Dedifferentiated amniotic fluid mesenchymal stem cell (primary cell): ENCODE data around the gene FEM1B.

Source experiments
- DNase-seq: peaks from one replicate; pipeline ENCODE4 v3.0.0-alpha.2; 2016; ENCODE audit errors: extremely low spot score

FEM1B gene

GRCh38 chr15:68307131-68307928, 29.8 kb downstream of the FEM1B start:
- no peak for DNase-seq

GRCh38 chr15:68309024-68309423, 31.5 kb downstream of the FEM1B start:
- no peak for DNase-seq

GRCh38 chr15:68310178-68310803, 32.7 kb downstream of the FEM1B start:
- DNase-seq, result no peak

- no peak for DNase-seq
Observed at GRCh38 chr15:68310804-68311463, 33.4 kb downstream of the FEM1B start.

GRCh38 chr15:68311464-68311835, 33.9 kb downstream of the FEM1B start:
- no peak for DNase-seq

- no peak for DNase-seq
Observed at GRCh38 chr15:68311859-68312557, 34.5 kb downstream of the FEM1B start.

- DNase-seq, result no peak
Observed at GRCh38 chr15:68312701-68313204, 35.2 kb downstream of the FEM1B start.

- DNase-seq, result no peak
Observed at GRCh38 chr15:68313501-68314410, 36.2 kb downstream of the FEM1B start.

- no peak for DNase-seq
Observed at GRCh38 chr15:68314563-68314962, 37.0 kb downstream of the FEM1B start.

- DNase-seq, result no peak
Observed at GRCh38 chr15:68315035-68315434, 37.5 kb downstream of the FEM1B start.

- DNase-seq, result no peak
Observed at GRCh38 chr15:68315495-68316031, 38.0 kb downstream of the FEM1B start.

GRCh38 chr15:68316061-68316804, 38.7 kb downstream of the FEM1B start:
- no peak for DNase-seq

- DNase-seq, result no peak
Observed at GRCh38 chr15:68317281-68318007, 39.9 kb downstream of the FEM1B start.

- DNase-seq, result no peak
Observed at GRCh38 chr15:68318008-68318835, 40.7 kb downstream of the FEM1B start.

GRCh38 chr15:68318931-68319909, 41.7 kb downstream of the FEM1B start:
- DNase-seq, result no peak

- no peak for DNase-seq
Observed at GRCh38 chr15:68319997-68320396, 42.5 kb downstream of the FEM1B start.

GRCh38 chr15:68321229-68321628, 43.7 kb downstream of the FEM1B start:
- no peak for DNase-seq
